Naive thymus-derived CD4-positive, alpha-beta T cell (primary cell): ENCODE measurements around the gene TMEM131L. TPM values are rescaled to one million over a fixed set of nuclear protein-coding genes. Genes with fewer than 3 reads are reported as not detected.
"Not testable (repeated sequence)": the region's sequence is repeated elsewhere in the genome, so short reads cannot be mapped to it uniquely, and the experiment has no call there.

ENCODE experiments used
- ATAC-seq: fragments of 150-1000 bp; cut with Tn5 transposase; 2 replicates; pipeline ENCODE4 v1.10.0; 2021; ENCODE audit warnings: mild to moderate bottlenecking, moderate library complexity
- CTCF ChIA-PET: fragments of 350-600 bp; sonication (Branson Sonifier 250); formaldehyde crosslinking; loops from one replicate; lab custom pipeline; 2021; ENCODE audit warnings: antibody characterized with exemption; lab: Charles Lee
- POLR2A ChIA-PET: fragments of 350-600 bp; sonication (Branson Sonifier 250); formaldehyde crosslinking; loops from one replicate; lab custom pipeline; 2021; ENCODE audit warnings: antibody characterized with exemption, inconsistent platforms; lab: Charles Lee
- DNase-seq, 9 donors: peaks; one replicate each; pipeline versions ENCODE4 v3.0.0 to v3.0.0-alpha.2; 2020 to 2022; ENCODE audit warnings: mixed read lengths in 1 of 9
- H3K27ac ChIP-seq: one replicate; pipeline ENCODE4 v1.7.0; 2013; ENCODE audit warnings: mild to moderate bottlenecking, low read depth, low read length, moderate library complexity
- H3K27me3 ChIP-seq, 2 donors: one replicate each; pipeline ENCODE4 v1.7.0; 2013; ENCODE audit warnings: low read length in 2 of 2, mild to moderate bottlenecking in 2 of 2, moderate library complexity in 2 of 2; ENCODE audit not compliant: control insufficient read depth in 2 of 2, insufficient read depth in 2 of 2
- H3K36me3 ChIP-seq, 3 experiments: 1 replicate in 2 of 3; 2 replicates in 1 of 3; pipeline ENCODE4 v1.7.0; 2013; ENCODE audit warnings: low read length in 3 of 3, mild to moderate bottlenecking in 3 of 3, moderate library complexity in 1 of 3; ENCODE audit not compliant: insufficient read depth in 3 of 3, control insufficient read depth in 2 of 3
- H3K4me1 ChIP-seq, 2 donors: one replicate each; pipeline ENCODE4 v1.7.0; 2013; ENCODE audit warnings: low read length in 2 of 2, mild to moderate bottlenecking in 2 of 2, moderate library complexity in 1 of 2; ENCODE audit not compliant: control insufficient read depth in 2 of 2, insufficient read depth in 2 of 2
- H3K4me3 ChIP-seq: 2 replicates; pipeline ENCODE4 v1.7.0; 2013; ENCODE audit warnings: mild to moderate bottlenecking, low read length
- H3K9me3 ChIP-seq, 3 experiments: 1 replicate in 2 of 3; 2 replicates in 1 of 3; pipeline ENCODE4 v1.7.0; 2013; ENCODE audit warnings: low read length in 3 of 3; ENCODE audit not compliant: control insufficient read depth in 2 of 3
- H3K27ac Mint-ChIP-seq, 9 donors: one replicate each; pipeline ENCODE4 v1.8.0; 2020 to 2022; ENCODE audit warnings: mixed read lengths in 9 of 9, mild to moderate bottlenecking in 8 of 9, moderate library complexity in 5 of 9, inconsistent platforms in 2 of 9
- H3K27me3 Mint-ChIP-seq, 5 donors: one replicate each; pipeline ENCODE4 v1.8.0; 2021 to 2022; ENCODE audit warnings: mixed read lengths in 5 of 5, mild to moderate bottlenecking in 1 of 5
- H3K36me3 Mint-ChIP-seq, 5 donors: one replicate each; pipeline ENCODE4 v1.8.0; 2020 to 2022; ENCODE audit warnings: mixed read lengths in 5 of 5, mild to moderate bottlenecking in 3 of 5, inconsistent platforms in 1 of 5
- H3K4me1 Mint-ChIP-seq, 7 donors: one replicate each; pipeline ENCODE4 v1.8.0; 2020 to 2022; ENCODE audit warnings: mixed read lengths in 7 of 7, mild to moderate bottlenecking in 3 of 7, inconsistent platforms in 1 of 7
- H3K4me3 Mint-ChIP-seq, 10 donors: one replicate each; pipeline ENCODE4 v1.8.0; 2020 to 2022; ENCODE audit warnings: mild to moderate bottlenecking in 10 of 10, mixed read lengths in 10 of 10, moderate library complexity in 6 of 10, inconsistent platforms in 2 of 10
- H3K9me3 Mint-ChIP-seq, 11 donors: one replicate each; pipeline ENCODE4 v1.8.0; 2020 to 2022; ENCODE audit warnings: mixed read lengths in 11 of 11, mild to moderate bottlenecking in 4 of 11, inconsistent platforms in 1 of 11, moderate library complexity in 1 of 11
- intact Hi-C, 2 donors: fragments of 100-400 bp; cut with micrococcal nuclease; formaldehyde crosslinking; loops; one replicate each; pipeline ENCODE4 v1.15.1; 2023
- polyA plus RNA-seq, 2 donors: library from polyadenylated mRNA; unstranded; fragments of 300-500 nt; fragmentation: Illumina TruSeq; gene quantifications; one replicate each; pipeline ENCODE4 v1.2.3, GENCODE V29; 2021
- total RNA-seq, 6 experiments: library from RNA in 5 of 6; stranded (reverse) in 5 of 6; gene quantifications; 1 replicate in 5 of 6; 2 replicates in 1 of 6; pipeline ENCODE4 v1.2.3 and lab custom pipeline; 2021 to 2026

Gene TMEM131L
- total and polyA plus RNA-seq, 7 experiments from 2014 or later: 45.7 to 111 (median 87.9) TPM

DNA sequence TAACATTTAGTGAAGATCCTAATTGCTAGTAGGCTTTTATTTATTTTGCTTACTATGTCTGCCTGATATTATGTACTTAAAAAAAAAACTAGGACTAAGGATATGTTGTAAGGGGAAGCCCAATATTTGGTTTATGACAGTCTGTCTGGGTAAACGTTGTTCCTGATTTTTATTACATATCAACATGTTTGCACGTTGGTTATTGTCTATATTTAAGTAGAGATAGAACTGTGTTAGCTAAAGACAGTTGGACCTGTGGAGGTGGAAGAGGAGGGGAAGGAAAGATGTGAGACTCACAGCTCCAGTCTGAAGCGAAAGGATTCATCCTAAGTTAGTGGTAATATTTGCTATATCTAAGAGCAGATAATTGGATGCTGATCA lies 90.3 kb downstream of the TMEM131L start:
- ATAC-seq: no peak
- Histone ChIP-seq H3K27ac (no peak overlapping the region), H3K9me3 (peaks cover 0 to 2% (median 0%) of the 10 kb centered on the region in 3 experiments), H3K4me1 (no peaks in the 10 kb centered on the region), H3K27me3 (no peaks in the 10 kb centered on the region), H3K36me3 (peaks cover 14 to 63% (median 17%) of the 10 kb centered on the region in 3 experiments), H3K4me3 (no peak overlapping the region)
- no peak for DNase-seq
- intact Hi-C loops: loop anchor here in 1 of 2 donors (2.0 kb wide), 1 partner anchor 34 kb away; no protein-coding TSS in a partner anchor
- POLR2A ChIA-PET: interaction anchor here (1.3 to 1.5 kb wide), 3 partner anchors 11 to 70 kb away, joined by 4 read pairs; no protein-coding TSS in a partner anchor
- CTCF ChIA-PET: interaction anchor here (0.9 kb wide), 1 partner anchor 58 kb away, joined by 4 read pairs; no protein-coding TSS in a partner anchor
- Mint-ChIP-seq H3K4me3 (no peak overlapping the region), H3K27ac (peak overlapping the region in 8 of 9 donors; percentile 8 to 84 (median 62)), H3K4me1 (peaks cover 15 to 76% (median 62%) of the 10 kb centered on the region in 7 donors), H3K36me3 (peaks cover 22 to 59% (median 44%) of the 10 kb centered on the region in 5 donors), H3K27me3 (no peaks in the 10 kb centered on the region), H3K9me3 (peaks cover 0 to 11% (median 5%) of the 10 kb centered on the region in 11 donors)

DNA sequence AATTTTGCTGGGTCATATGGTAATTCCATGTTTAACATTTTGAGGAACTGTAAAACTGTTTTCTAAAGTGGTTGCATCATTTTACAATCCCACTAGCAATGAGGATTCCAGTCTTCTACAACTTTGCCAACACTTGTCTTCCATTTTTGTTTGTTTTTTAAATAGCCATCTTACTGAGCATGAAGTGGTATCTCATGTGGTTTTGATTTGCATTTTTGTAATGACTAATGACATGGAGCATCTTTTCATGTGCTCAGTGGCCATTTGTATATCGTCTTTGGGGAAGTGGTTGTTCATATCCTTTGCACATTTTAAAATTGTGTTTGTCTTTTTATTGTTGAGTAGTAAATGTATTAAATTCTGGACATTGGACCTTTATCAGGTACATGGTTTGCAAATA lies 94.7 kb downstream of the TMEM131L start:
- CTCF ChIA-PET: no interaction called here
- DNase-seq: no peak
- no peaks in the 10 kb centered on the region for H3K27me3 Mint-ChIP-seq
- Histone ChIP-seq H3K36me3 (peaks cover 14 to 75% (median 14%) of the 10 kb centered on the region in 3 experiments), H3K27me3 (no peaks in the 10 kb centered on the region), H3K4me1 (peaks cover 0 to 7% of the 10 kb centered on the region in 2 donors), H3K4me3 (no peak overlapping the region), H3K9me3 (peaks cover 0 to 4% (median 0%) of the 10 kb centered on the region in 3 experiments), H3K27ac (no peak overlapping the region)
- peak overlapping the region in 4 of 9 donors; percentile 1 to 69 (median 32) for H3K27ac Mint-ChIP-seq
- no peak for ATAC-seq
- peak overlapping the region in 1 of 10 donors; percentile 0 for H3K4me3 Mint-ChIP-seq
- intact Hi-C loops: no loop called here
- peaks cover 0 to 13% (median 5%) of the 10 kb centered on the region in 11 donors for H3K9me3 Mint-ChIP-seq
- POLR2A ChIA-PET: no interaction called here
- H3K36me3 Mint-ChIP-seq: peaks cover 30 to 77% (median 59%) of the 10 kb centered on the region in 5 donors
- peaks cover 20 to 79% (median 70%) of the 10 kb centered on the region in 7 donors for H3K4me1 Mint-ChIP-seq

DNA sequence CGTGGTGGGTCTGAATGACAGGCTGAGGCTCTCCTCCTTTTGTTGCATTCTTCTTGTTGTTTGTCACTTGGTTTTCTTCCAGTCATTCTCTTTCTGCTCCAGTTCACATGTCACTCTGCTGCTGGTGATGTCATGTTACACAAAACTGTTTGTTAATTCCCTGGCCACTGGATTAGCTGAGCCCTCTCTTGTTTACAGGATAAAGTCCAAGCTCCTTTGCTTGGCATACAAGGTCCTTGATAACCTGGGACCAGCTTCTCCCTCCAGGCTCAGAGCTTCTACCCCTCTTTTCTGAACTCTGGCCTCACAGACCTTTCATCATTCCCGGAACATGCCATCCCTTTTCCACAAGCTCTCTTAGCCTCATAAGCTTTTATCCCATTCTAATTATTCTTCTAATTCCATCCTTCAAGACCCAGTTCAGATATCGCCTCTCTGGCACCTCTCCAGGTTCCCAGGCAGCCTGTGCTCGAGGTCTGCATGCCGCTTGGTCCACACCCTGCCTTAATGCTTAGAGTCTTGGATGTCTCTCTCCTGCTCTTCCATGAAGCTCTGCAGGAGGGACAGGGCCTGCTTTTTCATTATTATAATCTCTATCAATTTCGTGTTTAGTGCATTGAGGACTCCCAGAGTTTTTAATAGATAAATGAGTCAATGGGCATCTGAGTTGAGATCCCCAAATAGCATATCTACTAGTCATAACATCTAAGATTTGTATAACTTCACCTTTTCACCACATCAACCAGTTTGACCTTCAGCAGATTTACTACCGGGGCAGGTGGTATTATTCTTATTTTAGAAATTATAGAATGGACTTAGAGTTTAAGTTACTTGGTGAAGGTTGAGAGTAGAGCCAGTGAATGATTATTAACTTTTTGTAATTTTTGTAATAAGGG lies 98.7 kb downstream of the TMEM131L start:
- H3K27ac ChIP-seq: peak overlapping the region; percentile 24
- Mint-ChIP-seq H3K27me3 (no peaks in the 10 kb centered on the region), H3K4me3 (peak overlapping the region in 2 of 10 donors; percentile 11 to 16), H3K27ac (peak overlapping the region in 8 of 9 donors; percentile 54 to 89 (median 77)), H3K36me3 (peaks cover 31 to 64% (median 43%) of the 10 kb centered on the region in 5 donors), H3K9me3 (peaks cover 0 to 13% (median 7%) of the 10 kb centered on the region in 11 donors), H3K4me1 (peaks cover 34 to 86% (median 82%) of the 10 kb centered on the region in 7 donors)
- ATAC-seq (no peak), DNase-seq (no peak)
- ChIA-PET CTCF (interaction anchor here (0.7 to 1.1 kb wide), 4 partner anchors 9 to 119 kb away, joined by 3 read pairs; no protein-coding TSS in a partner anchor), POLR2A (interaction anchor here (0.6 kb wide), 1 partner anchor 220 kb away, joined by 3 read pairs; no protein-coding TSS in a partner anchor)
- H3K4me3 ChIP-seq: no peak overlapping the region
- H3K9me3 ChIP-seq: peaks cover 0 to 4% (median 0%) of the 10 kb centered on the region in 3 experiments
- peaks cover 6 to 49% (median 14%) of the 10 kb centered on the region in 3 experiments for H3K36me3 ChIP-seq
- peaks cover 0 to 13% of the 10 kb centered on the region in 2 donors for H3K4me1 ChIP-seq
- intact Hi-C loops: no loop called here
- H3K27me3 ChIP-seq: no peaks in the 10 kb centered on the region

DNA sequence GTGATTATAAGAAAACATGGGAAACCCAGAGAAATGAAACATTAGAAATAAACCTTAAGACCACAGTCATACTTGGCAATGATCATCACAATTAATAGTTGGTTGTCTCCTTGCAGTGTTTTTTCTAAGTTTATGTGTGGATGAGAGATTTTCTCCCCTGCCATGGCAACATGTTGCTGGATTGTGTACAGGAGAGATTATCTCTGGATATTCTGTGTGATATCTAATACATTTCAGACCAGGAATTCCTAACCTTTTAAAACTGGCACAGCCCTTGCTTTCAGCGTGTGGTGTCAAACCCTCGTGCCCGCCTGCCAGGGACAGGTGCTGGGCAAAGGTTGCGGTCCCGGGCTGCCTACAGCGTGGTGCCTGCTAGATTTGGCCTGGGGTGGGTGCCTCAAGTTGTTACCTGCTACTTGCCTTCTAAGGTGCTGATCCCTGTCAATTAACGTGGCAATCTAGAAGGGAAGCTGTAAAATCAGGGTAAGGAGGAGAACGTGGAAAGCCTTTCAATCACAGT lies 100.5 kb downstream of the TMEM131L start:
- Mint-ChIP-seq H3K4me1 (peaks cover 39 to 88% (median 81%) of the 10 kb centered on the region in 7 donors), H3K4me3 (peak overlapping the region in 3 of 10 donors; percentile 3 to 7 (median 5)), H3K36me3 (peaks cover 15 to 54% (median 29%) of the 10 kb centered on the region in 5 donors), H3K9me3 (peaks cover 0 to 2% (median under 1%) of the 10 kb centered on the region in 11 donors), H3K27me3 (no peaks in the 10 kb centered on the region), H3K27ac (peak overlapping the region in 8 of 9 donors; percentile 77 to 91 (median 84))
- ATAC-seq: no peak
- ChIA-PET CTCF (interaction anchor here (1.0 kb wide), 1 partner anchor 70 kb away, joined by 3 read pairs; no protein-coding TSS in a partner anchor), POLR2A (interaction anchor here (0.6 to 1.0 kb wide), 2 partner anchors 15 to 73 kb away, joined by 4 to 5 read pairs; no protein-coding TSS in a partner anchor)
- Histone ChIP-seq H3K27ac (no peak overlapping the region), H3K4me3 (no peak overlapping the region), H3K27me3 (no peaks in the 10 kb centered on the region), H3K36me3 (peaks cover 0 to 33% (median 0%) of the 10 kb centered on the region in 3 experiments), H3K4me1 (peaks cover 0 to 25% of the 10 kb centered on the region in 2 donors), H3K9me3 (no peaks in the 10 kb centered on the region)
- no peak for DNase-seq
- intact Hi-C loops: no loop called here

DNA sequence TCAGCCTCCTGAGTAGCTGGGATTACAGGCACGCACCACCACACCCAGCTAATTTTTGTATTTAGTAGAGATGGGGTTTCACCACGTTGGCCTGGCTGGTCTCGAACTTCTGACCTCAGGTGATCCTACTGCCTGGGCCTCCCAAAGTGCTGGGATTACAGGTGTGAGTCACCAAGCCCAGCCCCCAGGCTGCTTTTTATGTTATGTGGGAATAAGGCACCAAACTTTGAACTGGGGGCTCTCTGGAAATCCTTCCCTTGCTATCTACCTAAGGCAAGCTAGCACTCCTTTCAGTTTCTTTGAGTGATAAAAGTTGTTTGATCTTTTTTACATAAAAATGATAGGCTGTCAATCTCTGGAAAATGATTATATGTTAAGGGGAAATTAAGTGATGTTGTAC lies 101.5 kb downstream of the TMEM131L start:
- Mint-ChIP-seq H3K27ac (peak overlapping the region in 8 of 9 donors; percentile 73 to 91 (median 84)), H3K4me3 (peak overlapping the region in 5 of 10 donors; percentile 2 to 48 (median 21)), H3K36me3 (peaks cover 16 to 54% (median 28%) of the 10 kb centered on the region in 5 donors), H3K4me1 (peaks cover 40 to 90% (median 84%) of the 10 kb centered on the region in 7 donors)
- Histone ChIP-seq H3K36me3 (peaks cover 0 to 33% (median 0%) of the 10 kb centered on the region in 3 experiments), H3K4me1 (peaks cover 0 to 21% of the 10 kb centered on the region in 2 donors)
- CTCF ChIA-PET: interaction anchor here (0.6 to 2.8 kb wide), 4 partner anchors 15 to 138 kb away, joined by 3 to 10 read pairs (median 4); no protein-coding TSS in a partner anchor
- intact Hi-C loops, H3K27me3 Mint-ChIP-seq, H3K4me3 ChIP-seq, DNase-seq, H3K27ac ChIP-seq, H3K9me3 ChIP-seq, H3K27me3 ChIP-seq, H3K9me3 Mint-ChIP-seq, ATAC-seq: not testable (repeated sequence)
- POLR2A ChIA-PET: interaction anchor here (0.7 to 1.0 kb wide), 2 partner anchors 16 to 102 kb away, joined by 3 to 4 read pairs; partner anchors contain the start of gene TMEM131L
